ENCODE results near the gene ALDH3B1.

Gene ALDH3B1

GRCh38 chr11:68011051-68011943, 1.2 kb downstream of the ALDH3B1 start:
- Histone ChIP-seq H3K27me3 (replicated peaks; ENCODE audit: control insufficient read depth, insufficient read depth, low read length) (no peaks in the 10 kb centered on the region), H3K36me3 (ENCODE audit: control insufficient read depth, insufficient read depth, low read length) (no peaks in the 10 kb centered on the region), H3K4me3 (replicated peaks; ENCODE audit: low read depth, low read length) (no peak overlapping the region)
- TF ChIP-seq CTCF (IDR thresholded peaks at IDR 0.05; ENCODE audit: insufficient read depth, low read length, poor library complexity, severe bottlenecking): no peak
- DNase-seq (ENCODE audit: extremely low read depth, insufficient read length): no peak

DNA sequence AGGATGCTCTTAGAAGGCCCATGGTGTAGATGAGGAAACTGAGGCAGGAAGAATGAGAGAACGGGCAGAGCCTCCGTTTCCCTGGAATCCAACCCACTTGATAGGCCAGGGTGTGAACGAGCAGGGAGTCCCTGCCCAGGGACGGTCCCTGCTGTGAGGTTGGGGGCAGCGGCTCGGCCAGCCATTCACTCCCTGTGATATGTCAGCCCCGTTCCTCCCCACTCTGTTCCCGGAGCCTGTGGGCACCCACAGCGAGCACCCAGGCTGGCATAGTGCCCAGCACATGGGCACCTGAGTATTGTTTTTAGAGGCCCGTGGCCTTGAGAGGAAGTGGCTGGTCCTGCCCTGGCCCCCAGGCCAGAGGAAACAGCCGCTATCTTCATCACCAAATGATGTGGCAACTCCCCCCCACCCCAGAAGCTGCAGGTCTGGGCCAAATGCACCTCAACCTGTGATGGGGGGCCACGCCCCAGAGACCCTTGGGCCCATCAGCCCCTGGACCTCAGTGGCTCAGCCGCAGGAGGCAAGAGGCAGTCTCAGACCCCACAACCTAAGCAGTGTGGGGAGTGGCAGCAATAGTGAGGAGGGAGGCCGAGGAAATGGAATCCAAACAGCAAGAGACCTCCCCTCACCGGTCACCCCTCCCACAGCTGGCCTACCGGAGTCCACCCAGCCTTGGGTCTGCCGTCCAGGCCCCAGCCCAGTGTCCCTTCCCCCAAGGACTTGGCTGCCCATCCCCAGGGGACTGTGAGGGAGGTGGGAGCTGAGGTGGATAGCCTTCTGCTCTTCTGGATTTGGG, 2.1 kb downstream of the ALDH3B1 start:
- TF ChIP-seq CTCF (IDR thresholded peaks at IDR 0.05; ENCODE audit: insufficient read depth, low read length, poor library complexity, severe bottlenecking): no peak

GRCh38 chr11:68012843-68013610, 2.9 kb downstream of the ALDH3B1 start:
- TF ChIP-seq CTCF (IDR thresholded peaks at IDR 0.05; ENCODE audit: insufficient read depth, low read length, poor library complexity, severe bottlenecking): no peak
- no peak overlapping the region for H3K4me3 ChIP-seq (replicated peaks; ENCODE audit: low read depth, low read length)
- DNase-seq (ENCODE audit: extremely low read depth, insufficient read length): no peak
- no peaks in the 10 kb centered on the region for H3K36me3 ChIP-seq (ENCODE audit: control insufficient read depth, insufficient read depth, low read length)
- no peaks in the 10 kb centered on the region for H3K27me3 ChIP-seq (replicated peaks; ENCODE audit: control insufficient read depth, insufficient read depth, low read length)

More for the DNA sequence above, 2.1 kb downstream of the ALDH3B1 start:
- Histone ChIP-seq H3K27me3 (replicated peaks; ENCODE audit: control insufficient read depth, insufficient read depth, low read length) (no peaks in the 10 kb centered on the region), H3K4me3 (replicated peaks; ENCODE audit: low read depth, low read length) (no peak overlapping the region), H3K36me3 (ENCODE audit: control insufficient read depth, insufficient read depth, low read length) (no peaks in the 10 kb centered on the region)
- DNase-seq (ENCODE audit: extremely low read depth, insufficient read length): no peak

- no peaks in the 10 kb centered on the region for H3K27me3 ChIP-seq (replicated peaks; ENCODE audit: control insufficient read depth, insufficient read depth, low read length)
- H3K36me3 ChIP-seq (ENCODE audit: control insufficient read depth, insufficient read depth, low read length): no peaks in the 10 kb centered on the region
- TF ChIP-seq CTCF (IDR thresholded peaks at IDR 0.05; ENCODE audit: insufficient read depth, low read length, poor library complexity, severe bottlenecking): no peak
- no peak for DNase-seq (ENCODE audit: extremely low read depth, insufficient read length)
- no peak overlapping the region for H3K4me3 ChIP-seq (replicated peaks; ENCODE audit: low read depth, low read length)
These were observed 3.6 kb downstream of the ALDH3B1 start for GRCh38 chr11:68013611-68014156.

- H3K4me3 ChIP-seq (replicated peaks; ENCODE audit: low read depth, low read length): no peak overlapping the region
- TF ChIP-seq CTCF (IDR thresholded peaks at IDR 0.05; ENCODE audit: insufficient read depth, low read length, poor library complexity, severe bottlenecking): no peak
- no peak for DNase-seq (ENCODE audit: extremely low read depth, insufficient read length)
- H3K27me3 ChIP-seq (replicated peaks; ENCODE audit: control insufficient read depth, insufficient read depth, low read length): no peaks in the 10 kb centered on the region
- H3K36me3 ChIP-seq (ENCODE audit: control insufficient read depth, insufficient read depth, low read length): no peaks in the 10 kb centered on the region
These were observed 4.2 kb downstream of the ALDH3B1 start for GRCh38 chr11:68014157-68014946.
